ENCODE results near the gene SMPD2.

The SMPD2 gene

DNA sequence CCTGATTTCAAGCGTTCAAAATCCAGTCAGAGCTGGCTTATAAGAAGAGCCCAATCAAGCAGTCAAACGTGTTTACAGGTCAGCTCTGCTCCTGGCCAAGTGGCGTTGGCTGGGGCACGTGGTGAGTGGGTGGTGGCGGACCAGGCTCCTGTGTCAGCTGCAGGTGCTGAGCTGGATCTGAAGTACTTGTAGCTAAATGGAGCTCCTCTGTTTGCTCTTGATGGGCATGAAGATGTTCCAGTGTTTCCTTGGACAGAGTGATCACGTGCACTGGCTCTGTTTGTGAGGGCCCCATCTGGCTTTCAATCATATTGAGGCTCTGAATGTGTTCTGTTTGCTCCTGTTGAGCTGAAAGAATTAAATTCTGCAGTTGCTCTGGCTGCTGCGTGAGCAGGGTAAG lies 25.2 kb downstream of the SMPD2 start:
- H3K4me3 ChIP-seq (ENCODE audit: low read depth, low read length) = no peak overlapping the region
- ChIA-PET POLR2A (no interaction called here), CTCF (interaction anchor here (0.7 kb wide), 1 partner anchor 9 kb away, joined by 3 read pairs; no protein-coding TSS in a partner anchor)
- DNase-seq (ENCODE audit: low read depth, low spot score) = no peak
- TF ChIP-seq, protein P1, sequence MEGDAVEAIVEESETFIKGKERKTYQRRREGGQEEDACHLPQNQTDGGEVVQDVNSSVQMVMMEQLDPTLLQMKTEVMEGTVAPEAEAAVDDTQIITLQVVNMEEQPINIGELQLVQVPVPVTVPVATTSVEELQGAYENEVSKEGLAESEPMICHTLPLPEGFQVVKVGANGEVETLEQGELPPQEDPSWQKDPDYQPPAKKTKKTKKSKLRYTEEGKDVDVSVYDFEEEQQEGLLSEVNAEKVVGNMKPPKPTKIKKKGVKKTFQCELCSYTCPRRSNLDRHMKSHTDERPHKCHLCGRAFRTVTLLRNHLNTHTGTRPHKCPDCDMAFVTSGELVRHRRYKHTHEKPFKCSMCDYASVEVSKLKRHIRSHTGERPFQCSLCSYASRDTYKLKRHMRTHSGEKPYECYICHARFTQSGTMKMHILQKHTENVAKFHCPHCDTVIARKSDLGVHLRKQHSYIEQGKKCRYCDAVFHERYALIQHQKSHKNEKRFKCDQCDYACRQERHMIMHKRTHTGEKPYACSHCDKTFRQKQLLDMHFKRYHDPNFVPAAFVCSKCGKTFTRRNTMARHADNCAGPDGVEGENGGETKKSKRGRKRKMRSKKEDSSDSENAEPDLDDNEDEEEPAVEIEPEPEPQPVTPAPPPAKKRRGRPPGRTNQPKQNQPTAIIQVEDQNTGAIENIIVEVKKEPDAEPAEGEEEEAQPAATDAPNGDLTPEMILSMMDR (IDR thresholded peaks at IDR 0.05; ENCODE audit: insufficient read depth, low read length, missing control alignments) = no peak

DNA sequence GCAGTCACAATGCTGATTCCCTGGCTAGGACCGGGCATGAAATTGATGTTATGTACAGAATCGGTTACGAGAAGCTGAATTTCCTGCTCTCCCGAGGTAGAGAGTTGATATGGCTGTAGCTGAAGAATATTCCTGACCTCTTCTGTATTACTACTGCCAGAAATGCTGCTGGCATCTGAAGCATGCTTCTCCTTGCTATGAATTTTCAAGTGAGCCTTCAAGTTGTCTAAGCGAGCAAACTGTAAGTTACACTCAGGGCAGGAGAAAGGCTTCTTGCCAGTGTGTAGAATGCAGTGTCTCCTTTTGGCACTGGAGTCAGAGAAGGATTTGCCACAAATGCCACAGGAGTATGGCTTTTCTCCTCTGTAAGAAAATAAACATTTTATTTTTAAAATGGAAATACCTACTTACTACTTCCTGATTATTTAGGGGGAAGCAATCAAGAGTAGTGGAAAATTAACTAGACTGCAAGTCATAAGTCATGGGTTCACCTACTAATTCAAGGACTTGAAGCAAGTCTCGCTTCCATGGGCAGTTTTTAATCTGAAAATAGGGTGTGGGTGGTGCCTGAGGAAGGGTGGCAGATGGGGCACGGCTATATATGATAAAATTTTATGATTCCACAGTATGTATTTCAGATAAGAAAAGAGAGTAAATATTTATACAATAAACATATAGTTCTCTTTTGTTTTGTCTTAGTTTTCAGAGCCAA lies 25.8 kb downstream of the SMPD2 start:
- POLR2A ChIA-PET = no interaction called here
- TF ChIP-seq, protein P1 (IDR thresholded peaks at IDR 0.05; ENCODE audit: insufficient read depth, low read length, missing control alignments) = no peak
- no peak overlapping the region for H3K4me3 ChIP-seq (ENCODE audit: low read depth, low read length)
- no peak for DNase-seq (ENCODE audit: low read depth, low spot score)
- CTCF ChIA-PET = interaction anchor here (0.7 kb wide), 1 partner anchor 10 kb away, joined by 3 read pairs; no protein-coding TSS in a partner anchor

DNA sequence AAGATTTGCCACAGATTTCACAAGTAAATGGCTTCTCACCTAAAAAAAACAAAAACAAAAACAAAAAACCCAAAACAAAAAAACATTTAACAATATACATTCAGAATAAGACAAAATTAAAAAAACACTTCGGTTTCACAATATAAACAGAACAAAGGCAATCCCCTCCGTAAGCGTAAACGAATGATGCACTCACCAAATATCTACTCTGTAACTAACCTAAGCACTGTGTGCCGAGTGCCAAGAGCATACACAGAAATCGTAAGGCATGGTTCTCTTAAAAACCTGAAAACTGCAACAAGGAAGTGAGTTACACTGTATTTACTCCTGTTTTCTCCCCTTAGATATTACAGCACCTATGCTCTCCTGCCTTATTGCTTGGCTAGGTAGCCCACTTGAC lies 27.2 kb downstream of the SMPD2 start:
- no peak overlapping the region for H3K4me3 ChIP-seq (ENCODE audit: low read depth, low read length)
- TF ChIP-seq, protein P1 (IDR thresholded peaks at IDR 0.05; ENCODE audit: insufficient read depth, low read length, missing control alignments) = no peak
- DNase-seq (ENCODE audit: low read depth, low spot score) = no peak
- ChIA-PET POLR2A (no interaction called here), CTCF (no interaction called here)

DNA sequence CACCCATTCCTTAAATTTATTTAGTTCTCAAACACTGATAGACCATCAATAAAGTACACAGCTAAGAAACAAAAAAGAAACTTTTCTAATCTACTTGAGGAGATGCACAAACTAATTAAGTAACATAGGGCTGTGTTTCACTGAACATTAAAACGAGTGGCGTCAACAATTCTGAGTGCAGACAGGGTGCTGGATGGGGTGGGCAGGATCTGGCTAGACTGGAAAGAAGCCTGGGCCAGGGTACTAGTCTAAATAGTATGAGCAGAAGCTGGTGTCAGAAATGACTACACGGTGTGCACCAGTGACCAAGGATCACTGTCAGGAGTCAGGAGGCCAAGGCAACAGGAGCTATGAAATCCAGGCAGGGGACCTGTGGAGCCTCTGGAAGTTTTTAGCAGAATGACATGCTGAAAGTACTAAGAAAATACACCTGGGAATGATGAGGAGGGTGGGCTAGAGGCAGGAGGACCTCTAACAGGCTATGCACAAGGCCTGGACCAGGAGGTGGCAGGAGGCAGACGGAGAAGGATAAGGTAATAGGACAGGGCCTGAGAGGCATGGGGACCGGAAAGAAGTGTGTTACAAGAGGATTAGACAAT lies 29.2 kb downstream of the SMPD2 start:
- no peak overlapping the region for H3K4me3 ChIP-seq (ENCODE audit: low read depth, low read length)
- POLR2A ChIA-PET = no interaction called here
- TF ChIP-seq, protein P1 (IDR thresholded peaks at IDR 0.05; ENCODE audit: insufficient read depth, low read length, missing control alignments) = no peak
- CTCF ChIA-PET = no interaction called here
- no peak for DNase-seq (ENCODE audit: low read depth, low spot score)

DNA sequence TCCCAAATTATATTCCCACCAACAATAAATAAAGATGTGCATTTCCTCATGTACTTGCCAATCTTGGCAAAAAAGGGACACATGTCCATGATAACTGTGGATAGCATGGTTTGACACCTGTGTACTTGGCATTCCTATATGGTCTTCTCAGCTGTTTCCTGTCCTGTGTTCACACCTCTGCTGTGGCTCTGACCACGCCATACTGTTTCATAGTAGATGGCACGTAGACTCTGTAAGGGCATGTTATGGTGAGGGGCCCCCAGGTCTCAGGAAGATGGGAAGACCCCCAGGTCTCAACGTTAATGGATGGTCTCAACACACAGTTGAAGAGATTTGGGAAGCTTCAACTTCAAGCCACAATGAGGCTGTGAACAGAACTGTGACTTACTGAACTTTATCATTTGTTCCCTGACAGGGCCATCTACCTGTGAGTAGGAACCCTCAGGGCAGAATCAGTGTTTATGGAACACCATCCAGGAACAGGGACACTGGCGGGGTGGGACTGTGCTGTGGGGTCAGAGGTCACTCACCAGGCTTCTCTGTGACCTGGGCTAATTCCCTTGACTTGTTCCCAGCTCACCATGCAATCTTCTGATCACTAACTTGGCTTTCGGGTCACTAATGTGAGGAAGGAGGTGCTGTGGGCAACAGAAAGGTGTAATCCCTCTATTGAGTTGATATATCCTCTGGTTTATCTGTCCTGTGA lies 30.7 kb downstream of the SMPD2 start:
- ChIA-PET POLR2A (no interaction called here), CTCF (no interaction called here)

More for the DNA sequence above, 30.7 kb downstream of the SMPD2 start:
- TF ChIP-seq, protein P1 (IDR thresholded peaks at IDR 0.05; ENCODE audit: insufficient read depth, low read length, missing control alignments) = no peak
- no peak overlapping the region for H3K4me3 ChIP-seq (ENCODE audit: low read depth, low read length)
- no peak for DNase-seq (ENCODE audit: low read depth, low spot score)

All from AG04449 (cell line).